HL-60/S4 treated with retinoic acid at 250 ng/mL for 4 days and 3 days (cell line): Measurements from ENCODE around the gene LAD1.

Experiments
- in situ Hi-C: fragments of 300-500 bp; cut with MboI; formaldehyde crosslinking; loops from 2 replicates; pipeline ENCODE4 v1.7.0; 2022; ENCODE audit warnings: low sequenced_read_pairs

The LAD1 gene

GRCh38 chr1:201399018-201399351 lies at the start of gene LAD1:
TSS of gene LAD1 (minus strand) at chr1:201399324. CDS start at chr1:201399306, 18 bp downstream.
- in situ Hi-C loops = no loop called here

GRCh38 chr1:201447903-201448871 lies 49.1 kb upstream of the LAD1 start:
- in situ Hi-C loops = no loop called here

- in situ Hi-C loops = no loop called here
Measured at GRCh38 chr1:201445310-201445709, 46.2 kb upstream of the LAD1 start.

GRCh38 chr1:201444792-201445191 lies 45.7 kb upstream of the LAD1 start:
- in situ Hi-C loops = no loop called here

- in situ Hi-C loops = no loop called here
Measured at GRCh38 chr1:201443747-201444146, 44.6 kb upstream of the LAD1 start.

GRCh38 chr1:201436969-201437368 lies 37.8 kb upstream of the LAD1 start:
- in situ Hi-C loops = no loop called here

GRCh38 chr1:201436393-201436792 lies 37.3 kb upstream of the LAD1 start:
- in situ Hi-C loops = no loop called here

- in situ Hi-C loops = no loop called here
Measured at GRCh38 chr1:201434266-201434665, 35.1 kb upstream of the LAD1 start.

- in situ Hi-C loops = no loop called here
Measured at GRCh38 chr1:201433609-201434008, 34.5 kb upstream of the LAD1 start.

- in situ Hi-C loops = no loop called here
Measured at GRCh38 chr1:201430776-201431175, 31.7 kb upstream of the LAD1 start.

GRCh38 chr1:201429736-201430501 lies 30.8 kb upstream of the LAD1 start:
- in situ Hi-C loops = no loop called here

GRCh38 chr1:201427963-201428362 lies 28.8 kb upstream of the LAD1 start:
- in situ Hi-C loops = no loop called here

- in situ Hi-C loops = no loop called here
Measured at GRCh38 chr1:201426479-201427310, 27.6 kb upstream of the LAD1 start.

- in situ Hi-C loops = no loop called here
Measured at GRCh38 chr1:201424146-201424545, 25.0 kb upstream of the LAD1 start.

- in situ Hi-C loops = no loop called here
Measured at GRCh38 chr1:201423655-201424054, 24.5 kb upstream of the LAD1 start.

GRCh38 chr1:201422436-201423030 lies 23.4 kb upstream of the LAD1 start:
- in situ Hi-C loops = no loop called here

- in situ Hi-C loops = no loop called here
Measured at GRCh38 chr1:201422026-201422425, 22.9 kb upstream of the LAD1 start.

- in situ Hi-C loops = no loop called here
Measured at GRCh38 chr1:201421041-201421440, 21.9 kb upstream of the LAD1 start.

GRCh38 chr1:201420608-201421002 lies 21.5 kb upstream of the LAD1 start:
- in situ Hi-C loops = no loop called here

- in situ Hi-C loops = no loop called here
Measured at GRCh38 chr1:201419746-201420607, 20.9 kb upstream of the LAD1 start.
